HL-60/S4 treated with retinoic acid at 250 ng/mL for 4 days and 3 days (cell line): ENCODE results near the gene PCNX3.

ENCODE experiments used
- in situ Hi-C: fragments of 300-500 bp; cut with MboI; formaldehyde crosslinking; loops from 2 replicates; pipeline ENCODE4 v1.7.0; 2022; ENCODE audit warnings: low sequenced_read_pairs

PCNX3 gene

DNA sequence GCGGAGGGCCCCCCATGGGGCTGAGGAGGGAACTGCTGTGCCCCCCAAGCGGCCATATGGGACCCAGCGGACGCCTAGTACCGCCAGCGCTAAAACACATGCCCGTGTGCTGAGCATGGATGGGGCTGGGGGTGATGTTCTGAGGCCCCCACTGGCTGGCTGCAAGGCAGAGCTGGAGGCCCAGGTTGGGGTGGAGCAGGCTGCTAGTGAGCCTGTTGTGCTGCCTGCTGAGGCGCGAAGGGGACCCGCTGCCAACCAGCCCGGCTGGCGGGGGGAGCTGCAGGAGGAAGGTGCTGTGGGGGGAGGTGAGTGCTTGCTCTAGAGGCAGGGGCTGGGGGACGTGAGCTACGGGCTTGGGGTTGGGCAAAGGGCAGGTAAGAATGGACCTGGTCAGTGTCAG, 3.2 kb downstream of the PCNX3 start:
- in situ Hi-C loops: no loop called here

DNA sequence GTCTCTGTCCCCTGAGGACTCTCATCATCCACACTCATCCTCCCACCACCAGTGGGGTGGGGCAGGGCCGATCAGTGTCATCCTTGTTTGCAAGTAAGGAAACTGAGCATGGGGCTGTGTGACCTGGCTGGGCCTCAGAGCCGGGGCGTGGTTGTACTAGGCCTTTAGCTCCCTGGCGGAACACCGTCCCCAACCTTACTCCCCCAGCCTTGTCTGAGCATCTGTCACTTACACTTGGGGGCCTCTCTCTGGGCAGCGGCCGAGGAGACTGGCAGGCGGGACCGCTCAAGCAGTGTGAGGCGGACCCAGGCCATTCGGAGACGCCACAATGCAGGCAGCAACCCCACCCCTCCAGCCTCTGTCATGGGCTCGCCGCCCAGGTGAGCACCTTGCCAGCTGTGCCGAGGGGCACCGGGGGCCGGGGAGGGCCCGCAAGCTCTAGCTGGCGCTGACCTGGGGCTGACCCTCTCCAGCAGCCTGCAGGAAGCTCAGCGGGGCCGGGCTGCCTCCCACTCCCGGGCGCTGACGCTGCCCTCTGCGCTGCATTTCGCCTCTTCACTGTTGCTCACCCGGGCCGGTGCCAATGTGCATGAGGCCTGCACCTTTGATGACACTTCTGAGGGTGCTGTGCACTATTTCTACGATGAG, 3.8 kb downstream of the PCNX3 start:
- in situ Hi-C loops: no loop called here

DNA sequence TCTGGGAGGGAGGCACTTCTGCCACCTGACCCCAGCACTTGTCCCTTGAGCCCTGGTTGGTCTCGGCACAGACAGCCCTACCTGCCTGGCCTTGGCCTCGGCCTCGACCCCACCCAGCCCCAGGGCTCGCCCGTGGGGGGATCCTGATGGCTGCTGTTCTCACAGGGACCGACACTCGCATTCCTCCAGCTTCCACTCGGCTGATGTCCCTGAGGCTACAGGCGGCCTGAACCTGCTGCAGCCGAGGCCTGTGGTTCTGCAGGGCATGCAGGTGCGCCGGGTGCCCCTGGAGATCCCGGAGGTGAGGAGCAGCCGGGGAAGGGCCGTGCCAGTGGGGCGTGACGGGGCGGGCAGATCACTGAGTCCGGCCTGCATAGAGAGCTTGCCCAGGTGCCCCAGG, 5.1 kb downstream of the PCNX3 start:
- in situ Hi-C loops: no loop called here

DNA sequence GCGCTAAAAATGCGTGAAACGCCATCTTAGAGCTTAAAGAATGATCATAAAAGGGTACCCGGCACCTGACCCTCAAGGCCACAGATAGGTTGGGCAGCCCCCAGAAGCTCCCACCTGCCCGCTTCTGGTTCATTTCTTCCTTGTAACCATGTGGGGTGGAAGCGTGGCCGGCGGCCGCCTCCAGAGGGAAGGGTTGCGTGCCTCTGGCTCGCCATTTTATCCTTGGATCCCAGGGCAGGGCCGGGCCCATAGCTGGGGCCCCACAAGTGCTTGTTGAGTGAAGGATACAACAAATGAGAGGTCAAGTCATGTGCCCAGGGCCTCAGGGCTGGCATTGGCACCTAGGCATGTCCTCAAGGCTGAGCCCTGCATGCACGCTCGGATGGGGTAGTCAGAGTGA, 5.9 kb downstream of the PCNX3 start:
- in situ Hi-C loops: no loop called here

DNA sequence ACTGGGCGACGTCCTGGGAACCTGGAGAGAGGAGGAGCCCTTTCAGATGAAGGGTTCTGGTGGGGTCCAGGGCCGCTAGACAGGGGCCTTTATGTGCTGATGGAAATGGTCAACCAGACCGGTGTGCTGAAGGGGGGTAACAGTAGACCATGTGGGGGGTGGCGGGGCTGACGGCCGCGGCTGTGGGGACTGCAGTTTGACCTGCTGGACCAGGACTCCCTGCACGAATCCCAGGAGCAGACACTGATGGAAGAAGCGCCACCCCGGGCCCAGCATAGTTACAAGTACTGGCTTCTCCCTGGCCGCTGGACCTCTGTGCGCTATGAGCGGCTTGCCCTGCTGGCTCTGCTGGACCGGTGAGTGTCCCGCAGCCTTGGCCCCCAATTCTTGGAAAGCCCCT, 6.4 kb downstream of the PCNX3 start:
- in situ Hi-C loops: no loop called here

DNA sequence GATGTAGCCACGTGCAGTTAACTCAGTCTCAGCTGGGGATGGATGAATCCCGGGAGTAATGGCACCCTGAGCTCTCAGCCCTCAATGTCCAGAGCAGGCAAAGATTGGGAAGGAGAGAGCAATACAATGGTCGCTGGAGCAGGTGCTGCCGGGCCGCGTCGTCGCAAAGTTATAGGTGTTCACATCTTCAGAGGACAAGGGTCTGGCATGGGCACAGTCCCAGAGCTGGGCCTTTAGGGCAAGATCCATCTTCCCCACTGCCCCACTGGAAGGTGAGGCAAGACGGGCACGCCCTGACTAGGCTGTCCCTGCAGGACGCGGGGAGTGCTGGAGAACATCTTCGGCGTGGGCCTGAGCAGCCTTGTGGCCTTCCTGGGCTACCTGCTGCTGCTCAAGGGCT, 7.6 kb downstream of the PCNX3 start:
- in situ Hi-C loops: no loop called here

DNA sequence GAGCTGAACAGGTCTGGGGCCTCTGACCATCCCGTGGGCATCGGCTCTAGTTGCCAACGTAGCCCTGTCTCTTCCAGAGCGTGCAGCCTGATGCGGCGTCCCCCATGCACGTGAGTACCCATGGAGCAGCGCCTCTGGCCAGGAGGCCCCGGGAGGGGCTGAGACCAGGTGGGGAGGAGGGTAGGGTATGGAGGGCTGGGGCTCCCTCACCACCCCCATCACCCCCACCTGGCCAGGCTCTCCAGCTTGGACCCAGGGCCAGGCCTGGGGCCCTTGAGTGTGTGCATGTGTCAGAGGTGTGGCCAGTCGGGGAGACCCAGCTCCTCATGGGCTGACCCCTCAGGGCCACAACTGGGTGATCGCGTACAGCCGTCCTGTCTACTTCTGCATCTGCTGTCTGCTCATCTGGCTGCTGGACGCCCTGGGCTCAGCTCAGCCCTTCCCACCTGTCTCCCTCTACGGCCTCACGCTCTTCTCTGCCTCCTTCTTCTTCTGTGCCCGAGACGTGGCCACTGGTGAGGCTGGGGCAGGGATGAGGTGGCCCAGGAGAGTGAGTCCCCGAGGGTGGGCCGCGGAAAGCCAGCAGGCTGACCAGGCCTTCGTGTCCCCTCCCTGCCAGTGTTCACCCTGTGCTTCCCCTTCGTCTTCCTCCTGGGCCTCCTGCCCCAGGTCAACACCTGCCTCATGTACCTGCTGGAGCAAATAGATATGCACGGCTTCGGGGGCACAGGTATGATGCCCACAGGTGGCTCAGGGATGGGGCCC, 8.5 kb downstream of the PCNX3 start:
- in situ Hi-C loops: no loop called here

DNA sequence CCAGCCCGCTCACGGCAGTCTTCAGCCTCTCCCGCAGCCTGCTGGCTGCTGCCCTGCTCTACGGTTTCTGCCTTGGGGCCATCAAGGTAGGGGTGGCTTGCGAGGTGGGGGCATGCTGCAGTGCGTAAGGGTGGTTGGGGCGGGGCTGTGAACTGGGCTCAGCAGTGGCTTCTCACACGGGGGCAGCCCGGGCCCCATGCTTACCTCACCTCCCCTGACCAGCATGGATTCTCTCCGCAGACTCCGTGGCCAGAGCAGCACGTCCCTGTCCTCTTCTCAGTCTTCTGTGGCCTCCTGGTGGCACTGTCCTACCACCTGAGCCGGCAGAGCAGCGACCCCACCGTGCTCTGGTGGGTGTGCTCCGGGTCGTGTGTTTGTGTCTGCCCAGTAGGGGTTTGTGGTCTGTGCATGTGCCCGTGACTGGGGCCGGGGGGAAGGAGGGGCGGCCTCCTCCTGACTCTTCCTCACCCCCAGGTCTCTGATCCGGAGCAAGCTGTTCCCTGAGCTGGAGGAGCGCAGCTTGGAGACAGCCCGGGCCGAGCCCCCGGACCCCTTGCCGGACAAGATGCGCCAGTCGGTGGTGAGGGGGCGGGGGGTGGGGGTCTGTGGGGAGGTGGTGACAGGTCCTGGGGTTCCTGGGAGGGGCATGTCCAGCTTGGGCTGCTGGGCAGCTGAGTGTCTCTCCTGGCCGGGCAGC, 9.5 kb downstream of the PCNX3 start:
- in situ Hi-C loops: no loop called here

DNA sequence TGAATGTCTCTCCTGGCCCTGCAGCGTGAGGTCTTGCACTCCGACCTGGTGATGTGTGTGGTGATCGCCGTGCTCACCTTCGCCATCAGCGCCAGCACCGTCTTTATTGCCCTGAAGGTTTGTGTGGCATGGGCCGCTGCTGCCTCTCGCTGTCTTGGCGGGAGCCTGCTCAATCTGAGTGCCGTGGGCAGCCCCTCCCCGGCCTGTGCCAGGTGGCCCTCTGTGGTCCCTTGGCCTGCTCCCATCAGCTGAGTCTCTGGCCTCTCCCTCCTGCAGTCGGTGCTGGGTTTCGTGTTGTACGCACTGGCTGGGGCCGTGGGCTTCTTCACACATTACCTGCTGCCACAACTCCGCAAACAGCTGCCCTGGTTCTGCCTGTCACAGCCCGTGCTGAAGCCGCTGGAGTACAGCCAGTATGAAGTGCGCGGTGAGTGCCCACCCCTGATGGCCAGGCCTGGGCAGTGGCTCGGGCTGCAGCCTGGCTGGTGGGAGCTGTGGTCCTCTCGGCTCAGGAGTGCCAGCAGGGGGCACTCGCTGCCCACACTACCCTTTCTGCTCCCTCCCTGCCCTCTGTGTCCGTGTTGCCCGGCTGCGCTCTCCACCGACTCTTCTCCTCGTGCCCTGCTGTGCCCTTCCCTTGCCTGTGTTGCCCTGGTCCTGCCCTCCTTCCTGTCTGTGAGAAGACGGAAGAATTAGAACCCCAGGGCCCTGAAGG, 10.2 kb downstream of the PCNX3 start:
- in situ Hi-C loops: no loop called here

DNA sequence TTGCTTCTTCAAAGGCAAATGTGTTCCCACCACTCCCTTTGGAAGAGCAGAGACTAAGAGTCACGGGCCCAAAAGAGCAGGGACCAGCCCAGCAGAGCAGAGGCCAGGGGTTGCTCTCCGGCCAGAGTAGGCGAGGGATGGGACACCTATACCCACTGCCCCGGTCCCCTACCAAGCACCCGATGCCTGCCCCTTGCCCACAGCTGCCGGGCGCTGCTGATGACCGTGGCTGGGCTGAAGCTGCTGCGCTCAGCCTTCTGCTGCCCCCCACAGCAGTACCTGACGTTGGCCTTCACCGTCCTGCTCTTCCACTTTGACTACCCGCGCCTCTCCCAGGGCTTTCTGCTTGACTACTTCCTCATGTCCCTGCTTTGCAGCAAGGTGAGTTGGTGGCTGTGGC, 11.6 kb downstream of the PCNX3 start:
- in situ Hi-C loops: no loop called here

DNA sequence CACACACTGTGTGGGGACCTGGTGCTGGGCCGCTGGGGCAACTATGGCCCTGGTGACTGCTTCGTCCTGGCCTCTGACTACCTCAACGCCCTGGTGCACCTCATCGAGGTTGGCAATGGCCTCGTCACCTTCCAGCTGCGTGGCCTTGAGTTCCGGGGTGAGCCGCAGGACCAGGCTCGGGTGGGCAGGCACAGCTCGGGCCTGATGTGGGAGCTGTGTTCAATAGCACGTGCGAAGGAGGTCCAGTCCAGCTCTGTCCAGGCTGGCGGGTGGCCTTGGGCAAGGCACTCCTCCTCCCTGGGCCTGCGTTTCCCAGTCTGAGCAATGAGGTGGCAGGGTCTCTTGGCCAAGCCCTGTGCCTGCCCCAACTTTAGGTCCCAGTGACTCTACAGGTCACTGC, 14.0 kb downstream of the PCNX3 start:
- in situ Hi-C loops: no loop called here

DNA sequence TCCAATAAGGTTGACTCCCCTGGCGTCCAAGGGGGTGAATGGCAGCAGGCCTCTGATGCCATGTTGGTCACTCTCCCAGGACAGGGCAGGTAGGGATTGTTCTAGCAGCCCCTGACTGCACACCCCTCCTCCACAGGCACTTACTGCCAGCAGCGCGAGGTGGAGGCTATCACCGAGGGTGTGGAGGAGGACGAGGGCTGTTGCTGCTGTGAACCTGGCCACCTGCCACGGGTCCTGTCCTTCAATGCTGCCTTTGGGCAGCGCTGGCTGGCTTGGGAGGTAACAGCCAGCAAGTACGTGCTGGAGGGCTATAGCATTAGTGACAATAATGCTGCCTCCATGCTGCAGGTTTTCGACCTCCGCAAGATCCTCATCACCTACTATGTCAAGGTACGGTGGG, 14.6 kb downstream of the PCNX3 start:
- in situ Hi-C loops: no loop called here

DNA sequence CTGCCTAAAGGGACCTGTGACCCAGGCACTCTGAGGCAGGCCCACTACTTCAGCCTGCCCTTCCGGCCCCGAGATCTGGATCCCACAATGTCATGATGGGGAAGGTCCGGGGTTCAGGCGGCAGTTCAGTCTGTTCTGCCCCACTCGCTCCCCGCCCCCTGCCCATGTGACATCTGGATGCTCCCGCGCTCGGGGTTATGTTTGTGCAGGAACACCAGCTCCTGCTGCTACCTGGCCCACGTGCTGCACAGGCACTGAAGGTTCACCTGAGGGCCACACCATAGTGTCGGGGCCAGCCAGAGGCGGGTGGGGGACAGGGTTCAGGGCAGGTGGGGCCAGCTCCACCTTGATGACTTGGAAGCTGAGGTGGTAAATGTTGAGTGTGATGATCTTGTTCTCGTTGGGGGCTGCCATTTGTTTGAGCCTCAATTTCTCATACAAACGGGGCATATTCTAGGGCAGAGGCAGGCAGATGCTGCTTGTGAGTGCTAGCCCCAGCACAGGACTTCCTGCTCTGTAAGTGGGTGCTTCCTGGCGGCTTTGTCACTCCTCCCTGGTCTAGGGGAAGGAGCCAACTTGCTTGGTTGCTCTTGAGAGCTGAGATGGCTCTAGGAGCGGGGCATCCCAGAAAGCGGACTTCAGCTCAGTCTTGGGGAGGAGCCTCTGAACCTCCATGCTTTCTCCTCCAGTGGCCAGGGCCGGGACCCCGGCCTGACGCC, 18.0 kb downstream of the PCNX3 start:
- in situ Hi-C loops: no loop called here

DNA sequence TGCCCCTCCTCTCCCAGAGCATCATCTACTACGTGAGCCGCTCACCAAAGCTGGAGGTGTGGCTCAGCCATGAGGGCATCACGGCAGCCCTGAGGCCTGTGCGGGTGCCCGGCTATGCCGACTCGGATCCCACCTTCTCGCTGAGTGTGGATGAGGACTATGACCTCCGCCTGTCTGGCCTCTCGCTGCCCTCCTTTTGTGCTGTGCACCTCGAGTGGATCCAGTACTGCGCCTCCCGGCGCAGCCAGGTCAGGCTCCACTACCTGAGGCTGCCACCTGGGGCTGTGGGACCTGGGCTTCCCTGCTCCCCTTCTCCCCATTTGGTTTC, 18.5 kb downstream of the PCNX3 start:
- in situ Hi-C loops: no loop called here

DNA sequence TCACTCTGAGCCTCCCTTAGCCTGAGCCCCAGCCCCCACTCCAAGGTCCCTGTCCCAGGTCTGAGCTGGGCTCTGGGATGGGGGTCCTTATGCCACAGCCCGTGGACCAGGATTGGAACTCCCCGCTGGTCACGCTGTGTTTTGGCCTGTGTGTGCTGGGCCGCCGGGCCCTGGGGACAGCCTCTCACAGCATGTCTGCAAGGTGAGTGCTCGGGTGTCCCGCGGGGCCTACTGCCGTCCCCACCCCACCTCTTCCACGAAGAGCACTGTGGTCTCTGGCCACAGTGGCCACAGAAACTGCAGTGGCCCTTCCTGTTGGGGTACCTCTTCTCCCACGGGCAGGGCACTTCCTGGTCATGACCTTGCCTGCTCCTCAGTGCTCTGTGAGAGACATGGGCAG, 18.9 kb downstream of the PCNX3 start:
- in situ Hi-C loops: no loop called here

DNA sequence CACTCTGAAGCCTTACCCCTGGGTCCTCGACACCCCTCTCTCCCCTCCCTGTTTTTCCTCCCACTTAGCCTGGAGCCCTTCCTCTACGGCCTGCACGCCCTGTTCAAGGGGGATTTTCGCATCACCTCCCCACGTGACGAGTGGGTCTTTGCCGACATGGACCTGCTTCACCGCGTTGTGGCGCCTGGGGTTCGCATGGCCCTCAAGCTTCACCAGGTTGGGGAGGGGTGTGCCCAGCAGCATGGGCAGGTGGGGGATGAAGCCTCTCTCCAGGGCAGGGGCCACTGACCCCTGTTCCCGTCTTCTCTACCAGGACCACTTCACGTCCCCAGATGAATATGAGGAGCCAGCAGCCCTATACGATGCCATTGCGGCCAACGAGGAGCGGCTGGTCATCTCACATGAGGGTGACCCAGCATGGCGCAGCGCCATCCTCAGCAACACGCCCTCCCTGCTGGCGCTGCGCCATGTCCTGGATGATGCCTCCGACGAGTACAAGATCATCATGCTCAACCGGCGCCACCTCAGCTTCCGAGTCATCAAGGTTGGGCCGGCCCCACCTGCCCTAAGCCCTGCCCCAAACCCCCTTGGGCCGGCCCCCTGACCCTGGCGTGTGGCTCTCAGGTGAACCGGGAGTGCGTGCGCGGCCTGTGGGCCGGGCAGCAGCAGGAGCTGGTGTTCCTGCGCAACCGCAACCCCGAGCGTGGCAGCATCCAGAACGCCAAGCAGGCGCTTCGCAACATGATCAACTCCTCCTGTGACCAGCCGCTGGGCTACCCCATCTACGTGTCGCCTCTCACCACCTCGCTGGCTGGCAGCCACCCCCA, 19.5 kb downstream of the PCNX3 start:
- in situ Hi-C loops: no loop called here

DNA sequence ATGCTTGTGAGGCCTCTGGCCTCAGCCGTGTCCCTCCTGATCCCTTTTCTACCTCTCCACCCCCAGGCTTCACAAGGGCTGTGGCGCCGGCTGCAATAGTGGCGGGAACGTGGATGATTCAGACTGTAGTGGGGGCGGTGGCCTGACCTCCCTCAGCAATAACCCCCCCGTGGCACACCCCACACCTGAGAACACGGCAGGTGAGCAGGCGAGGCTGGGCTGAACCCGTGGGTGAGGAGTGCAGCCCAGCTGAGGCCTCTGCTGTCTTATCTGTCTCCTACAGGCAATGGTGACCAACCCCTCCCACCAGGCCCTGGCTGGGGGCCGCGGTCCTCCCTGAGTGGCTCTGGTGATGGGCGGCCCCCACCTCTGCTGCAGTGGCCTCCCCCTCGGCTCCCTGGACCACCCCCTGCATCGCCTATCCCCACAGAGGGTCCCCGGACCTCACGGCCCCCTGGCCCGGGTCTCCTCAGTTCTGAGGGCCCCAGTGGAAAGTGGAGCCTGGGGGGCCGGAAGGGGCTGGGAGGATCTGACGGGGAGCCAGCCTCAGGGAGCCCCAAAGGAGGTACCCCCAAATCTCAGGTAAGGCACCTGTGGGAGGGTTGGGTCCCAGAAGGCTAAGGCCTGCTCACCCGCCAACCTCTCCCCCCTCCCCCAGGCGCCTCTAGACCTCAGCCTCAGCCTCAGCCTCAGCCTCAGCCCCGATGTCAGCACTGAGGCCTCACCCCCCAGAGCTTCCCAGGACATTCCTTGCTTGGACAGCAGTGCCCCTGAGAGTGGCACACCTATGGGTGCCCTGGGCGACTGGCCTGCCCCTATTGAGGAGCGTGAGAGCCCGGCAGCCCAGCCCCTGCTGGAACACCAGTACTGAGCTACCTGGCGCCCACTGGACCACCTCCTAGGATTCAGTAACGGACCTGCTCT, 20.8 kb downstream of the PCNX3 start:
- in situ Hi-C loops: no loop called here

DNA sequence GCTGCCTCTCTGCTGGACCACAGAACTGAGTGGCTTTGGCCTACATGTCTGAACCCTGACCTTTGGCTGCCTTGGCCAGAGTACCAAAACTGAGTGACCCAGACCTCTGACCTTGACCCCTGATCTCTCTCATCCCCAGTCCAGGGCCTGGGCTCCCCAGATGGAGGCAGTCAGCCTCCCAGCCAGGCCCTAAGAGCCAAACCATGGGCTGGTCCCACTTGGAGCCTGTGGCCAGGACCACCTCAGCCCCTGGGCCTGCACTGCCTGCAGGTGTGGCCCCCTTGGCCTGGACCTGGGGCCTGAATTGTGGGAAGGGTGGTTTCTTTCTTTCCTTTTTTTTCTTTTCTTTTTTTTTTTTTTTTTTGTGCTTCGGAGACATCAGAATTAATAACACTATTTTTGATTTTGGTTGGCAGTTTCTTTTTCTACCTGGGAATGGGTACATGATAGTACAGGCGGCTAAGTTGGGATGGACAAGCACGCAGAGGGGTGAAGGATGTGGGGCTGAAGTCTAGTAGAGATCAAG, 21.5 kb downstream of the PCNX3 start:
- in situ Hi-C loops: no loop called here
